Loucy (cell line): ENCODE data around the gene TAF1B.

ENCODE experiments used
- H2AFZ ChIP-seq: fragments of 200-600 bp; sonication (generic); 2 replicates; pipeline ENCODE4 v1.6.0; 2016; ENCODE audit warnings: antibody characterized with exemption, mild to moderate bottlenecking, low read length, moderate library complexity
- H3F3A ChIP-seq: fragments of 200-600 bp; 2 replicates; pipeline ENCODE4 v1.6.0; 2016; ENCODE audit warnings: antibody characterized with exemption, low read depth, mild to moderate bottlenecking
- H3K27me3 ChIP-seq: fragments of 200-600 bp; sonication (generic); 2 replicates; pipeline ENCODE4 v1.6.1; 2014; ENCODE audit warnings: low read length, mild to moderate bottlenecking; ENCODE audit not compliant: insufficient read depth, poor library complexity, severe bottlenecking
- H3K36me3 ChIP-seq: fragments of 200-600 bp; sonication (generic); 2 replicates; pipeline ENCODE4 v1.6.1; 2016; ENCODE audit warnings: low read length; ENCODE audit not compliant: insufficient read depth
- H3K4me1 ChIP-seq: fragments of 200-600 bp; sonication (generic); 2 replicates; pipeline ENCODE4 v1.5.1; 2014; ENCODE audit warnings: low read length, mild to moderate bottlenecking; ENCODE audit not compliant: insufficient read depth, poor library complexity, severe bottlenecking
- H3K4me2 ChIP-seq: fragments of 200-600 bp; sonication (generic); 2 replicates; pipeline ENCODE4 v1.6.0; 2014; ENCODE audit warnings: antibody characterized with exemption, low read length, low read depth, mild to moderate bottlenecking; ENCODE audit not compliant: poor library complexity, severe bottlenecking
- H3K4me3 ChIP-seq: fragments of 200-600 bp; sonication (generic); 2 replicates; pipeline ENCODE4 v1.5.1; 2014; ENCODE audit warnings: low read length, mild to moderate bottlenecking, mixed read lengths; ENCODE audit not compliant: poor library complexity, severe bottlenecking
- H3K79me2 ChIP-seq: fragments of 200-600 bp; sonication (generic); 2 replicates; pipeline ENCODE4 v1.6.1; 2014; ENCODE audit warnings: low read length; ENCODE audit not compliant: insufficient read depth
- H3K9ac ChIP-seq: fragments of 200-600 bp; sonication (generic); 2 replicates; pipeline ENCODE4 v1.6.0; 2014; ENCODE audit warnings: mild to moderate bottlenecking, low read depth, low read length, moderate library complexity; ENCODE audit not compliant: poor library complexity, severe bottlenecking
- H3K9me2 ChIP-seq: fragments of 200-600 bp; sonication (generic); replicated peaks from 2 replicates; pipeline ENCODE4 v1.6.1; 2016; ENCODE audit warnings: low read depth, low read length, mixed read lengths
- H3K9me3 ChIP-seq: fragments of 200-600 bp; sonication (generic); 2 replicates; pipeline ENCODE4 v1.6.1; 2014; ENCODE audit warnings: mild to moderate bottlenecking, antibody characterized with exemption, low read length, low read depth; ENCODE audit not compliant: insufficient read depth
- H4K20me1 ChIP-seq: fragments of 200-600 bp; sonication (generic); 2 replicates; pipeline ENCODE4 v1.6.0; 2014; ENCODE audit warnings: antibody characterized with exemption, low read length, mild to moderate bottlenecking; ENCODE audit not compliant: insufficient read depth, poor library complexity, severe bottlenecking
- EZH2phosphoT487 ChIP-seq: fragments of 200-600 bp; IDR thresholded peaks from 2 replicates; pipeline ENCODE4 v1.6.1; 2018; ENCODE audit warnings: antibody characterized with exemption, mild to moderate bottlenecking, moderate library complexity, borderline replicate concordance
- TF ChIP-seq, protein P1 (sequence below): fragments of 200-600 bp; sonication (generic); conservative IDR thresholded peaks from 2 replicates; pipeline ENCODE4 v1.5.1; 2014; ENCODE audit warnings: mild to moderate bottlenecking, antibody characterized with exemption, low read length

The TAF1B gene

DNA sequence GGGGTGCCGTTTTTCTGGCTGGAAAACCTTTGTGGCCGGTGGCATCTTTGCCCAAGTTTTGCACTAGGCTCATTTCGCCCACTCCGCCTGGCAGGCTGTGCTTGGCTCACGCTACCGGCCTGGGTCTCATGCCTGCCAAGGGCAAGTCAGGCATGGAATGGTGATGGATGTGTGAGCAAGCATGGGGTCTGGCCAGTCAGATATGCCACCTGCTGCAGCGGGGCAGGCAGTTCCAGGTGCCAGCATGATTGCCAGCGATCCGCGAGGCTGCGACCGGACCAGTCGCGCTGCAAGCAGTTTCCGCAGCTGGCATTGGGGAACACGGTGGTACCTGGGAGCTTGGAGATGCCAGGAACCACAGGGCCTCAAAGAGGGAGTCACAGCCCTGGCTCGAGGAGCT is 40.6 kb downstream of the TAF1B start:
- Histone ChIP-seq H3K4me2 (no peak overlapping the region), H4K20me1 (no peaks in the 10 kb centered on the region), H3K27me3 (no peaks in the 10 kb centered on the region), H3K79me2 (no peaks in the 10 kb centered on the region), H3F3A (no peaks in the 10 kb centered on the region; the same call in 1 of the 2 replicates), H3K9me3 (peaks cover 18% of the 10 kb centered on the region), H3K9me2 (no peaks in the 10 kb centered on the region), H3K9ac (no peak overlapping the region), H3K36me3 (peaks cover 30% of the 10 kb centered on the region), H2AFZ (no peak overlapping the region), H3K4me1 (peaks cover 14% of the 10 kb centered on the region), H3K4me3 (no peak overlapping the region)
- TF ChIP-seq, protein P1, sequence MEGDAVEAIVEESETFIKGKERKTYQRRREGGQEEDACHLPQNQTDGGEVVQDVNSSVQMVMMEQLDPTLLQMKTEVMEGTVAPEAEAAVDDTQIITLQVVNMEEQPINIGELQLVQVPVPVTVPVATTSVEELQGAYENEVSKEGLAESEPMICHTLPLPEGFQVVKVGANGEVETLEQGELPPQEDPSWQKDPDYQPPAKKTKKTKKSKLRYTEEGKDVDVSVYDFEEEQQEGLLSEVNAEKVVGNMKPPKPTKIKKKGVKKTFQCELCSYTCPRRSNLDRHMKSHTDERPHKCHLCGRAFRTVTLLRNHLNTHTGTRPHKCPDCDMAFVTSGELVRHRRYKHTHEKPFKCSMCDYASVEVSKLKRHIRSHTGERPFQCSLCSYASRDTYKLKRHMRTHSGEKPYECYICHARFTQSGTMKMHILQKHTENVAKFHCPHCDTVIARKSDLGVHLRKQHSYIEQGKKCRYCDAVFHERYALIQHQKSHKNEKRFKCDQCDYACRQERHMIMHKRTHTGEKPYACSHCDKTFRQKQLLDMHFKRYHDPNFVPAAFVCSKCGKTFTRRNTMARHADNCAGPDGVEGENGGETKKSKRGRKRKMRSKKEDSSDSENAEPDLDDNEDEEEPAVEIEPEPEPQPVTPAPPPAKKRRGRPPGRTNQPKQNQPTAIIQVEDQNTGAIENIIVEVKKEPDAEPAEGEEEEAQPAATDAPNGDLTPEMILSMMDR, result no peak
- TF ChIP-seq EZH2phosphoT487, result no peak

DNA sequence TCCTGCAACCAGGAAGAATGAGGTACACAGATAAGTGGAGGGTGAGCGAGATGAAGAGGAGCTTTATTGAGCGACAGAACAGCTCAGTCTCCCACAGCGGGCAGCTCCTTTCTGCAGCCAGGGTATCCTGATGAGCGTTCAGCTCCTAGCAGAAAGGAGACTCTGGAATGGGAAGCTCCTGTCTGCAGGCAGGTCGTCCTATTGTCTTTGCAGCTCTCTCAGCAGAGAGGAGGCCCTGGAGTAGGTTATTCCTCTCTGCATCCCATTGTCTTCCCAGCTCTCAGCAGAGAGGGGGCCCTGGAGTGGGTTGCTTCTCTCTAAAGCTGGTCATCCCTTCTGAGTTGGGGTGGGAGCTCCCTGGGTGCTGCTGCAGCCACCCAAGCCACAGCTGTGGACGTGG is 41.2 kb downstream of the TAF1B start:
- Histone ChIP-seq H4K20me1 (no peaks in the 10 kb centered on the region), H3K36me3 (peaks cover 27% of the 10 kb centered on the region), H3K27me3 (no peaks in the 10 kb centered on the region), H3F3A (no peaks in the 10 kb centered on the region; the same call in 1 of the 2 replicates), H3K4me1 (peaks cover 14% of the 10 kb centered on the region), H3K4me2 (no peak overlapping the region), H3K9me2 (no peaks in the 10 kb centered on the region), H2AFZ (no peak overlapping the region), H3K4me3 (no peak overlapping the region), H3K9me3 (peaks cover 18% of the 10 kb centered on the region), H3K9ac (no peak overlapping the region), H3K79me2 (no peaks in the 10 kb centered on the region)
- TF ChIP-seq, protein P1, result no peak
- no peak for TF ChIP-seq EZH2phosphoT487

DNA sequence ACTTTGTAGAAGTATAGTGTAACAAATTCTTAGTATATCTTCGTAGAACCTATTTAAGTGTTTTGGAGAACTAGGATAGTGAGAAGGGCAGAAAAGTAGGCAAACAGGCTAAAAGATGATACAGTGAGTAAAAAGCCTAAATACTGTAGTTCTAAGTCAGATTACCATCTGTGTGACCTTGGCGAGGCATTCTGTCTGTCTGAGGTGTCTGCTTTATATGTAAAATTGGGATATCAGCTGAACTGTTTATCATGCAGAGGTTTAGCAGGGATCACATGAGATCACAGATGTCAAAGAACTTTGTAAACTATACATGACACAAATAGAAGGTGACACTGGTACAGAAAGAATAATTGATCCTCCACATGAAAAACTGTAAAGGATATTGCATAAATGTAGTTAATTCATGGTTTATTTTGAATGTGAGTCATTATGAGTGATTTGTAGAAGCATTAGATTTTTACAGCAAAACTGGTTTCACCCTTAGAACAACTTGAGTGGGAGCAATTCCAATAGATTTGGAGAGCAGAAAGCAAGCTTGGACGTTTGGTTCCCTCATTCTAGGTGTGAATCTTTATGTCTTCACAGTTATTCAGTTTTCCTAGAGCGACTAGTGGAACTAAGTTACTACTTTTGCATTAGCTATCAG is 41.9 kb downstream of the TAF1B start:
- TF ChIP-seq EZH2phosphoT487, result no peak
- TF ChIP-seq, protein P1, result no peak
- H3K9ac ChIP-seq, result no peak overlapping the region
- no peak overlapping the region for H3K4me3 ChIP-seq
- H2AFZ ChIP-seq, result no peak overlapping the region
- peaks cover 18% of the 10 kb centered on the region for H3K9me3 ChIP-seq
- H4K20me1 ChIP-seq, result no peaks in the 10 kb centered on the region
- H3K4me2 ChIP-seq, result no peak overlapping the region
- H3K79me2 ChIP-seq, result no peaks in the 10 kb centered on the region
- H3F3A ChIP-seq, result no peaks in the 10 kb centered on the region; the same call in 1 of the 2 replicates
- no peaks in the 10 kb centered on the region for H3K9me2 ChIP-seq
- H3K27me3 ChIP-seq, result no peaks in the 10 kb centered on the region
- peaks cover 21% of the 10 kb centered on the region for H3K36me3 ChIP-seq
- peaks cover 14% of the 10 kb centered on the region for H3K4me1 ChIP-seq
